ENCODE measurements around the gene WIPF2. TPM values are rescaled to one million over a fixed set of nuclear protein-coding genes. Genes with fewer than 3 reads are reported as not detected.

The WIPF2 gene
- total RNA-seq, 3 donors from 2014 or later (not counting 1 experiment from before 2014, with no cell fraction given), result 43.2 to 47.4 (median 43.9) TPM

DNA sequence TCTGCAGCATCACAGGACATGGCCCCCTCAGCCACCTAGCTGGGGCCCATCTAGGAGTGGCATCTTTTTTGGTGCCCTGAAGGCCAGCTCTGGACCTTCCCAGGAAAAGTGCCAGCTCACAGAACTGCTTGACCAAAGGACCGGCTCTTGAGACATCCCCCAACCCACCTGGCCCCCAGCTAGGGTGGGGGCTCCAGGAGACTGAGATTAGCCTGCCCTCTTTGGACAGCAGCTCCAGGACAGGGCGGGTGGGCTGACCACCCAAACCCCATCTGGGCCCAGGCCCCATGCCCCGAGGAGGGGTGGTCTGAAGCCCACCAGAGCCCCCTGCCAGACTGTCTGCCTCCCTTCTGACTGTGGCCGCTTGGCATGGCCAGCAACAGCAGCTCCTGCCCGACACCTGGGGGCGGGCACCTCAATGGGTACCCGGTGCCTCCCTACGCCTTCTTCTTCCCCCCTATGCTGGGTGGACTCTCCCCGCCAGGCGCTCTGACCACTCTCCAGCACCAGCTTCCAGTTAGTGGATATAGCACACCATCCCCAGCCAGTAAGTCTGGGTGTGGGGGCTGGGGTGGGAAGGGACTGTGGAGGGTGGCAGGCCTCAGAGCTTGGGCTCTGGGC, 111.9 kb downstream of the WIPF2 start:
- H3K36me3 Mint-ChIP-seq, result no peaks in the 10 kb centered on the region
- no peak for ATAC-seq
- H3K4me3 ChIP-seq (ENCODE audit: low read length), result no peak overlapping the region
- peak overlapping the region; percentile 37 for H3K4me3 Mint-ChIP-seq
- H3K9me3 ChIP-seq (ENCODE audit: control insufficient read depth, insufficient read depth, low read length), result no peaks in the 10 kb centered on the region
- TF ChIP-seq, protein P1, sequence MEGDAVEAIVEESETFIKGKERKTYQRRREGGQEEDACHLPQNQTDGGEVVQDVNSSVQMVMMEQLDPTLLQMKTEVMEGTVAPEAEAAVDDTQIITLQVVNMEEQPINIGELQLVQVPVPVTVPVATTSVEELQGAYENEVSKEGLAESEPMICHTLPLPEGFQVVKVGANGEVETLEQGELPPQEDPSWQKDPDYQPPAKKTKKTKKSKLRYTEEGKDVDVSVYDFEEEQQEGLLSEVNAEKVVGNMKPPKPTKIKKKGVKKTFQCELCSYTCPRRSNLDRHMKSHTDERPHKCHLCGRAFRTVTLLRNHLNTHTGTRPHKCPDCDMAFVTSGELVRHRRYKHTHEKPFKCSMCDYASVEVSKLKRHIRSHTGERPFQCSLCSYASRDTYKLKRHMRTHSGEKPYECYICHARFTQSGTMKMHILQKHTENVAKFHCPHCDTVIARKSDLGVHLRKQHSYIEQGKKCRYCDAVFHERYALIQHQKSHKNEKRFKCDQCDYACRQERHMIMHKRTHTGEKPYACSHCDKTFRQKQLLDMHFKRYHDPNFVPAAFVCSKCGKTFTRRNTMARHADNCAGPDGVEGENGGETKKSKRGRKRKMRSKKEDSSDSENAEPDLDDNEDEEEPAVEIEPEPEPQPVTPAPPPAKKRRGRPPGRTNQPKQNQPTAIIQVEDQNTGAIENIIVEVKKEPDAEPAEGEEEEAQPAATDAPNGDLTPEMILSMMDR (IDR thresholded peaks at IDR 0.05), result no peak
- H3K36me3 ChIP-seq (ENCODE audit: control insufficient read depth, insufficient read depth, low read length), result peaks cover 21% of the 10 kb centered on the region
- no peaks in the 10 kb centered on the region for H3K27me3 ChIP-seq (ENCODE audit: control insufficient read depth, insufficient read depth, low read length)
- WGBS (ENCODE audit: insufficient coverage), result 84% methylated on average over 8 of the region's 10 CpGs
- H3K9me3 Mint-ChIP-seq, result no peaks in the 10 kb centered on the region
- DNase-seq, result no peak
- H3K27me3 Mint-ChIP-seq (ENCODE audit: low read depth in 2 of 2), result no peaks in the 10 kb centered on the region
- intact Hi-C loops (cut with micrococcal nuclease), result no loop called here
- peak overlapping the region; percentile 61 for H3K27ac ChIP-seq (ENCODE audit: low read length)
- peaks cover 57 to 68% of the 10 kb centered on the region in 2 donors for H3K4me1 Mint-ChIP-seq
- H3K27ac Mint-ChIP-seq, result peak overlapping the region; percentile 11 to 67
- peaks cover 88% of the 10 kb centered on the region for H3K4me1 ChIP-seq (ENCODE audit: control insufficient read depth, insufficient read depth, low read length)

DNA sequence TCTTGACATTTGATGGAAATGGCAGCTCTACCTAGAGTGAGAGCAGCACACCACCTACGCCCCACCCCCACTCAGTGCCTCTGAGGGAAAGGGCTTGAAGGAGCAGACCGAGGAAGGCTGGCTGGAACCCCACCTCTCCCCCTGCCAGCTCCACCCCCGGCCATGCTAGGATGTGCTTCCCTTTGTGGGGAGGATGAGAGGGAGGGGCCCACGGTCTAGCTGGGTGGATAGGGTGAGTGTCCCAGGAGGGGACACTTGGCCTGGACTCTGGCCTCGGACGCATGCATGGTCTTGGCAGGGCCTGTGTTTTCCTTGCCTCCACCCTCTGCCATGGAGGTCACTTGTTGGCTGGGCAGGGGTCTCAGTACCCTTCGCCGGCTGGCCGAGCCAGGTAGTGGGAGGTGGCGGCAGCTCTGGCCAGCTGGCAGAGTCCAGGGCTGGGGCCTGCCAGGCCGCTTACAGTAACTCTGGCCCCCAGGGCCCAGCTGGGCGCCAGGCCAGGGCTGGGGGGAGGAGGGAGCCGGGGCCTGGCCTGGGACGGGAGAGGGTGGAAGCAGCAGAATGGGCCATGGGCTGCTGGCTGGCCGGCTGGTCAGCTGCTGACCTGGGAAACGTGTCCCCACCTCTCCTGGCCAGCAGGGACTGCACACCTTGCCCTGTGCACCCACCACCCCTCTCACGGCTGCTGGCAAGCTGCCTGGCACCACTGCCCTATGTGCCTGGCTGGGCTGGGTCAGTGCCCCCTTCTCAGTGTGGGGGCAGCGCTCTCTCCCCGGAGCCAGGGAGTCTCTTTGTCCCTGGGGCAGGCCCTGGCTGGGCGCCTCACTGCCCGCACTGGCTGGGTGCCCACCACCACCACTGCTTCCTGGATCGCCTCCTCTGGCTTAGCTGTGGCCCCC, 112.9 kb downstream of the WIPF2 start:
- no peaks in the 10 kb centered on the region for H3K9me3 Mint-ChIP-seq
- peak overlapping the region; percentile 11 to 78 for H3K27ac Mint-ChIP-seq
- H3K4me1 Mint-ChIP-seq, result peaks cover 49 to 59% of the 10 kb centered on the region in 2 donors
- H3K4me3 Mint-ChIP-seq, result no peak overlapping the region
- WGBS (ENCODE audit: insufficient coverage), result 72% methylated on average over 20 of the region's 22 CpGs
- no peaks in the 10 kb centered on the region for H3K27me3 Mint-ChIP-seq (ENCODE audit: low read depth in 2 of 2)
- ATAC-seq (no peak), DNase-seq (no peak)
- Histone ChIP-seq H3K27ac (ENCODE audit: low read length) (no peak overlapping the region), H3K9me3 (ENCODE audit: control insufficient read depth, insufficient read depth, low read length) (no peaks in the 10 kb centered on the region), H3K27me3 (ENCODE audit: control insufficient read depth, insufficient read depth, low read length) (no peaks in the 10 kb centered on the region), H3K4me3 (ENCODE audit: low read length) (no peak overlapping the region), H3K4me1 (ENCODE audit: control insufficient read depth, insufficient read depth, low read length) (peaks cover 77% of the 10 kb centered on the region), H3K36me3 (ENCODE audit: control insufficient read depth, insufficient read depth, low read length) (peaks cover 21% of the 10 kb centered on the region)
- TF ChIP-seq, protein P1 (IDR thresholded peaks at IDR 0.05), result no peak
- intact Hi-C loops (cut with micrococcal nuclease), result no loop called here
- no peaks in the 10 kb centered on the region for H3K36me3 Mint-ChIP-seq

Other genes starting within 250 kb of the WIPF2 start
- 10 to 100 TPM; 66.1 to 83.8 (median 78.9) TPM for gene PSMD3, start 238.5 kb upstream of the WIPF2 start, total RNA-seq
- gene CSF3, start 203.9 kb upstream of the WIPF2 start, total RNA-seq, result not detected
- 100 to 1,000 TPM; 115 to 141 (median 126) TPM for gene MED24, start 164.9 kb upstream of the WIPF2 start, total RNA-seq
- 10 to 100 TPM; 40.8 to 55.7 (median 42.3) TPM for gene THRA, start 156.3 kb upstream of the WIPF2 start, total RNA-seq
- 10 to 100 TPM in 1 of 3 donors, 1 to 10 TPM in 2; 8.8 to 10.1 (median 9.9) TPM for gene NR1D1, start 118.7 kb upstream of the WIPF2 start, total RNA-seq
- 100 to 1,000 TPM in 2 of 3 donors, 10 to 100 TPM in 1; 99.0 to 124 (median 110) TPM for gene MSL1, start 97.3 kb upstream of the WIPF2 start, total RNA-seq
- 100 to 1,000 TPM; 178 to 213 (median 187) TPM for gene CASC3, start 78.8 kb upstream of the WIPF2 start, total RNA-seq
- gene RAPGEFL1, start 41.8 kb upstream of the WIPF2 start, total RNA-seq, result 1 to 10 TPM; 4.7 to 9.0 (median 6.7) TPM
- gene CDC6, start 68.6 kb downstream of the WIPF2 start, total RNA-seq, result 1 to 10 TPM; 3.4 to 4.9 (median 3.8) TPM
- gene RARA, start 89.9 kb downstream of the WIPF2 start, total RNA-seq, result 10 to 100 TPM; 75.9 to 94.6 (median 79.1) TPM
- not detected for gene GJD3, start 145.4 kb downstream of the WIPF2 start, total RNA-seq
- 1 to 10 TPM; 2.0 to 6.4 (median 4.6) TPM for gene TOP2A, start 198.6 kb downstream of the WIPF2 start, total RNA-seq
- 1 to 10 TPM; 2.1 to 8.1 (median 2.8) TPM for gene IGFBP4, start 224.1 kb downstream of the WIPF2 start, total RNA-seq